HG03521 (cell line): Measurements from ENCODE around the gene CCDC192.
A peak's percentile ranks its signal among the peaks of the same experiment; 100 is the strongest.

Source experiments
- ATAC-seq: cut with Tn5 transposase; IDR thresholded peaks from one replicate; pipeline ENCODE4 v1.9.1; 2021; ENCODE audit warnings: mild to moderate bottlenecking, moderate library complexity; ENCODE audit not compliant: unreplicated experiment

Gene CCDC192

DNA sequence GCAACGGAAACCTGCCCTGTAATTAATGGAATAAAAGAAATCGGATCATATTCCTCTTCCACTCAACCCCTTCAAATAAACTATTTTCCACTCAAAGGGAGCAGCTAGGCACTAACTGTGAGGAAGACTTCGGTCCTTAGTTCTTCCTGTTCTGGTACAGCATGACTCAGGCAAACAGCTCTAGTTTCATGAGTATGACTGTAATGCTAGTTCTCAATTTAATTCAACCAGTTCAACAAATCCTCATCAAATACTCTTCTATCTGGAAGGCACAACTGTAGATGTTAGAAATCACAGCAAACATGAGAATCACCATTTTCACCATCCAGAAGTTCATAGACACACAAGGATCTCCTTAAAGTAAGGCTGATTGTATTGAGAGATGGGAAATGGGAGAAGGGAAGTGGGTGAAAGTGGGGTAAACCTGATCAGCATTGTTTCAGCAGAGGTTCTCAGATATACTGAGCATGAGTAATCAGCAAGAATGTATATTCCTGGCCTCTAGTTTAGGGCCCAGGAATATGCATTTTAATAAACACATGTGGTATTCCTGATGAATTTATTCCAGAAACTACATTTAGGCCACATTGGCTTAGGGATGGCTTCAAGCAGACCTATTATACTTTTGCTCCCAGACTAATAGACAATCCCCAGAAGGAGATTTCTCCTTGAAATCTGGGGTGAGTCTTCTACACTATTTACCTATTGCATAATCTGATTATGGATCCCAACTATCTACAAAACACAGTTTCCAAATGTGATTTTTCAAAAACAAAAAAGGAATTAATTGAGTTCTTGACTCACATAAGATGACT lies 239.3 kb downstream of the CCDC192 start:
- ATAC-seq = no peak

DNA sequence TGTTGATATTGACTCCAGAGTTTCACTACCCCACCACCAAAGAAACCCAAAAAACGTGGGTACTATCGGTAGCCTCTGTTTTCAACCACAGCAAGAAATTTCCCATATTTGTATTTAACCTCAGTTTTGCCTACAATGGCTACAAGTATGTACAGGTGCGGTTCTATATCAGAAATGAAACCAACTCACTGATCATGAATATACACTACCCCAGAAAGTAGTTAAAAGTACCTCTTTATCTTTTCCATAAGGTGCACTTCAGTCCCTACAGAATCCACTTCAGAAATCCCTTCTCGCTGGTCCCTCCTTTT lies 239.8 kb downstream of the CCDC192 start:
- ATAC-seq = peak; percentile 81

DNA sequence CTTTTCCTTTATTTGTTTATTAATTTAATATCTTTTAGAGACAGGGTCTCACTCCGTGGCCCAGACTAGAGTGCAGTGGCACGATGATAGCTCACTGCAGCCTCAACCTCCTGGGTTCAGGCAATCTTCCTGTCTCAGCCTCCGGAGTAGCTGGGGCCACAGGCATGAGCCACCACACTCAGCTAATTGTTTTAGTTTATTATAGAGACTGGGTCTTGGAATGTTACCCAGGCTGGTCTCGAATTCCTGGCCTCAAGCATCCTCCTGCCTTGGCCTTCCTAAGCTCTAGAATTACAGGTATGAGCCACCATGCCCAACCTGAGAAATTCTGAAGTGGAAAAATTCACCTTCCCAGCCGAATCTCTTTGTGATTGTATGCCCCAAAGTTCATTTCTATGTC lies 240.9 kb downstream of the CCDC192 start:
- ATAC-seq = no peak

DNA sequence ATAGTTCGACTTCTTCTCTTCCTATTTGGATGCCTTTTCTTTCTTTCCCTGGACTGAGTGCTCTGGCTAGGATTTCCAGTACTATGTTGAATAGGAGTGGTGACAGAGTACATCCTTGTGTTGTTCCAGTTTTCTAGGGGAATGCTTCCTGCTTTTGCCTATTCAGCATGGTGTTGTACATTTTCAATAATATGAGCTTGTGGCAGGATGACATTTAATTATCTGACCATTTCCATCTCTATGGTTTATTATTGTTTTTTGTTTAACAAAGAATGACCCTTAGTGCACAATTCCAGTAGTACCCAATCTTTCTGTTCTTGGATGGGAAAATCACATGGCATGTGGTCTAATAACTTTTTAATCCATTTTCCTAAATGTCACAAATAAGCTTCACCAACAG lies 244.8 kb downstream of the CCDC192 start:
- ATAC-seq = no peak

DNA sequence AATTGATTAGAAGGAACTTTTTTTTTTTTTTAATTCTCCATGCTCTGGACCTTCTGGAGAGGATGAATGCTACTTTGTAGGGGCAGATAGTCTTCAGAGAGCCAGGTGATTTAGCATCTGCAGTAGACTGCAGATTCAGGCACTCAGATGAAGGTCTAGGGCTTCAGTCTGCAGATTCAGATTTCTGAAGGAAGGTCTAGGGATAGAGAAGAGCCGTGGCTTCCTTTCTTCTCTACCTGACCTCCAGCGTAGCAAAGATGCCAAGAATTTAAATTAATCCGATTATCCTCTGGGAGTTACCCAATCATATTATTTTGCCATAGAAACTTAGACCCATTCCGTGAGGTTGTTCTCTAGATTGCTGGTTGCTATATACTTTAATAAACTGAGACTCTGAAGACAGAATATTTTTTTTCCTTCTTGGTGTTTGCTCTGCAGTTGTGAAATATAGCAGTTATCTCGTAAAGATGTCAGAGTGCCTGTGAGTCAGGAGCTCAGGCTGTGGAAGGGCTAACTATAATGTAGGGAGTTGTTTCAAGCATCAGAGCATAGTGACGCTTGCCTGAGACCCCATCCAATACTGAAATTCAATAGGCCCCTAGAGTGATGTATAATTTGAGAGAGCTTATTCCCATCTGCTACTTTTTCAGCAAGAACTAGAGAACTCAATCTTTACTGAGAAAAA lies 247.7 kb downstream of the CCDC192 start:
- ATAC-seq = no peak

DNA sequence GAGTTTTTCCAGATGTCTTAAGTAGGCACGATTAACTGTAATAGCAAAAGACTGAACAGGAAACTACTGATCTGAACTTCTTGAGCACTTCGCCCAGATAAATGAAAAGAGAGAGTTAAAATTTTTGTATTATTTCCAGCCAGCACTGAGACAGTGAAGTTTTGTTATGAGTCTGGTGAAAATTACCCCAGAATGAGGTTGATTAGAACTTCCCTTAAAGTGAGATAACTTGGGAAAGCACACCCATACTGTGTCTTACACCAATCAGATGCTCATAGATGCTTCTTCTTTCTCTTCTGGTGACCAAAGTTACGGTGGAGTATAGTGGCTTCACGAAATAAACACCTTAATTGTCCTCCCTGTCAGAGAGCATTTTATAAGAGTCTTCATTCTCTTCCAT lies 248.6 kb downstream of the CCDC192 start:
- ATAC-seq = no peak

DNA sequence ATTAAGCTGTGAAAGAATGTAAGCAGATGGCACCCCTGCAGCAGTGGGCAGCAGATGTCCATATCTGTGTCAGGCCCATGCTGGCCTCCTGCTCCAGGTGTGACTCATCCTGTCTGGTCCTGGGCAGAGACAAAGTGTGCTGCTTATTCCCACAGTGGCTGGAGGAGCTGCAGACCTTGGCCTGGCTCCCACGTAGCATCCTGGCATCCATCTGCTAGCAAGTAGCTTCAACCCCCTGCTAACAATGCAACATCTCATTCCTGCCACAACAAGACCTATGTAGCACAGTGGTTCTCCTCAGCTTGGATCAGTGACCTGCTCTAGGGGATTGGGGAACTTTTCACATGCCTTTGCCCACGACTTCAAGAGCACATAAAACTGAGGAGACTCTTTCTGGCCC lies 254.0 kb downstream of the CCDC192 start:
- ATAC-seq = no peak

DNA sequence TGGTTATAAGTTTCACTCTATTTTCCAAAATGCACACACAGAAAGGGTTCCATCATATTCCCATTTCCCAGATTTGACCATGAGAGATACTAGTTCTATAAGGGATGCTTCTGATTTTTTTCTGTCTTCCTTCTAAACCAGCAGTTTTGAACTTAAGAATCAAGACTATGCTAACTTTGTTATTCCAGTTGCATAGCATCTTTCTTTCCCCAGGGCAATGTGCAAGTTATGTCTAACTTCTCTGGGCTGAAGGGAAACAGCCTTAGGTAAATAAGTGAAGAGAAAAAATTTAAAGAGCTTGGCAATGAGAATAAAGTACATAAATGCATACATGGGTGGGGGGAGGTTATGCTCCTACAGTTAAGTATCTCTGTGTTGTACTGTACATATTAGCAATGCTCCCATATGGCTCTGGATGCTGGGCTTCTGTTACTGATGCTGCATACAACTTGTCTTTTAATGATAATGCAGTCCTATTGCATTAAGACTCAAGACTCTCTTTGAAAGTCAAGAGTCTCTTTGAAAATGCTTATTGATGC lies 254.6 kb downstream of the CCDC192 start:
- ATAC-seq = no peak

DNA sequence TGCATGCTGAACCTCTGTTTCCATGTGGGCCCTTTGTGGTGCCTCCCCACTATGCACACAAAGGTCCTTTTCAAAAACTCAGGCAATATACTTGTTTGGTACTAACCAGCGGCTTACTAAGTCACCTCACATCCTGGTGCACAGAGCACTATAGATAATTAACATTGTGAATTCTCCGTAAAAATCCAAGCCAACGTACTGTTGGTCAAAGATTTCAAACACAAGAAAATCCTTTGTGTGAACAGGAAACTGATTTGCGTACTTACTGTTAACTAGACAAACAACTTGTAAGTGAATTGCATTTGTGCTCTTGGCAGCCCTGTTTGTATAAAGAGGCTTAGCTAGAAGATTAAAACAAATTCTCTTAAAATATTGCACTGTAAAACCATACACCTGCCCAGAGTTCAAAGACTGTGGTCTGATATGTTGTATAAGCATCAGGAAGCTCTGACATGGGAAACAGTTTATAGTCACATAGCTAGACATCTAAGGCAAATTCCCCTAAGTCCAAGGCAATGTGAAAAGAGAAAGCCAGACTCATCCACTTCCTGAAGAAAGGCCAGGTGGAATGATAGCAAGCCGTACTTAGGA lies 255.3 kb downstream of the CCDC192 start:
- no peak for ATAC-seq

DNA sequence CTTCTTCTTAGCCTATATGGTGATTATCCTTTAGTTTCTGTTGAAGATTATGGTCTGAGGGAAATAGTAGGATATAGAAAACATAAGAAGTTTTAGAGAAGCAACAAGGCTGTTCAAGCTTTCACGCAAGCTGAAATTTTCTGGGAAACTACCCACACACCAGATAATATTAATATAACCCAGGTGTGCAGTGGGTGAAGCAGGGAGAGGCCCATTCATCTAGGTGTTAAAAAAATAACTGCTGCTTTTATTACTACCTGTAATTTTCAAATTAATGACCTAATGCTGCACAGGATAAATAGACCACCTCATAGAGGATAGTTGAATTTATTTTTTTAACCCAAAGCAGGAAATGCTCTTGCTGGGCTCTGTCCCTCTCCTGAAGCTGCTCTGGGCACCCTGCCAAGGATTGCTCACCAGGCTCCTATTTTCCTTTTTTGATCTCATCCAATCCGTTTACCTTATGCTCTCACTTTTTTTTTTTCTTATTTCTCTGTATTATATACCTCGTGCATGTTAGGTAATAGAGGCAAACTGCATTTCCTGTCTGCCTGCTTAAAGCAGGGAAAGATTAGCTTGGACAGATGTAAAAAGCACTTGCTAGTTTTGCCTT lies 256.1 kb downstream of the CCDC192 start:
- no peak for ATAC-seq

DNA sequence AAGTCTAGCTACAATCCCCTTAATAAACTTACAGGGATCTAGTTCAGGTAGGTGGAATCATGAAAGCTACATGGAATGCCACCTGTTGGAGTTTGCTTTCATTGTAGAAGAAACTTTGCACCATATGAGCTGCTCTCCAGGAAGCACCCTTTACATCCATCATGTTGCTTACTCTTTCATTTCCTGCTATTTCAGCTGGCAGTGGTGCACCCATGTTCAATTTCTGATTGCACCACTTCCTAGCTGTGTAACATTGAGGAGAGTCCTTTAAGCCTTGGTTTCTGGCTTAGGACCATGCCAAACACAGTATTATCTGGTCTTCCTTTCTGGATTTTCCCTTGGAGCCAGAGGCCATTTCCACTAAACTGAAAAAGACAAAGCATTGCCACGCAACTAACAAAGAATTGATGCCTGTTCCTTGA lies 257.1 kb downstream of the CCDC192 start:
- ATAC-seq = no peak

DNA sequence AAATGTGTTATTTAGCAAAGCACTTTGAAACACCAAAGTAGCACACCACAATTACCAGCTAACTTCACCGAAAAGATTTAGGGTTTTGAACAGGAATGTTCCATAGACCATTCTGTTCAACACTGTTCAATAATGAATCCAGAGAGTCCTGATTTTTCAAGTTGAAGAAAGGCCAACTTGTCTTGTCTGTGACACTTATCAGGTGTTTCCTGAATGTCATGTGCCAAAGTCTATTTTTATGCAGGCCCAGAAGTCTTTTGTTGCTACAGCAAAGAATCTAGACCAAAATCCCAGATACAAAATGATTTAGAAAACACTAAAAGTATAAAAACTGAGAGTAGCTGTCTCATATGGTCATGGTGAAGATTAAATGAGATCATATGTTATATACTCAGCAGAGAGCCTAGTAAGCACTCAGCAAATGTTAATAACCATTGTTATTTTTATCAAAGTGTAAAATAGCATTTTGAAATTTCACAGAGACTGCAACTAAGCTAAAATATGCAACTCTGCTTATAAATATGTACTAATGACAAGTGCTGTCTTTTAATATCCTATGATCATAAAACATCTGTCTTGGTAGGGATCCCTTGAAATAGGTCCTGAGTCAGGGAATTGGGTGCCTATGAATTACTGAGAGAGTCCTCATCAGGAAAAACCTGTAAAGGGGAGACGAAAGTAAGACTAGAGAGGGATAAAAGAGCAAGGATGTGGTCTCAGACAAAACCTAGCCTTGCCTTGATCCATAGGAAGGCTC lies 258.0 kb downstream of the CCDC192 start:
- ATAC-seq = no peak

DNA sequence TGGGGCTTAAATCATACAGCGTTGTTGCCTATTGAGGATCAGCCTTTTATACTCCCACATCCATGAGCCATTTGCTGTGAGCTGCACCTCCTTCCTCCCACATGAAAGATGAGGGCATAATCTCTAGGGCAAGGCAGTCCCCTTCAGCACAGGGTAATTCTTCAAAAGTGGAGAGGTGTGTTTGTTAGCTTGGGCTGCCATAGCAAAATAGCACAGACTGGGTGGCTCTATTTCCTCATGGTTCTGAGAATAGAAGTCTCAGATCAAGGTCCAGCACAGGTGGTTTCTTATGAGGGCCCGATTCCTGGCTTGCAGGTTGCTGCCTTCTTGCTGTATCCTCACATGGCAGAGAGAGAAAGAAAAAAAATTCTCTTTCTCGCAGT lies 258.6 kb downstream of the CCDC192 start:
- ATAC-seq = no peak

DNA sequence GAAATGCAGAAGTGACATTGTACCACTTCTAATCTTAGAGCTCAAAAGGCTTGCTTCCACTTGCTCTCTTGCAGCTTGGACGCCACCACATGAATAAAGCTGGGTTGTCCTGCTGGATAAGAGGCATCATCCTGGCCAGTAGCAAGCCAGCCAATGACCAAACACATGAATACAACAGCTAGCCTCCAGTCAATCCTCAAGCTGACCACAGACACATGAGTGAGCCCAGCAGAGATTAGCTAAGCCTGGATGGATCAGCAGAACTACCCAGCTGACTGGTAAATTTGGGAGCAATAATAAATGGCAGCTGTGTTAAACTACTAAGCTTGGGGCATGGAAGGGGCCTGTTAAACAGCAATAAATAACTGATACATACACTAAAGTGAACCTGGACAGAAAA lies 259.3 kb downstream of the CCDC192 start:
- no peak for ATAC-seq

DNA sequence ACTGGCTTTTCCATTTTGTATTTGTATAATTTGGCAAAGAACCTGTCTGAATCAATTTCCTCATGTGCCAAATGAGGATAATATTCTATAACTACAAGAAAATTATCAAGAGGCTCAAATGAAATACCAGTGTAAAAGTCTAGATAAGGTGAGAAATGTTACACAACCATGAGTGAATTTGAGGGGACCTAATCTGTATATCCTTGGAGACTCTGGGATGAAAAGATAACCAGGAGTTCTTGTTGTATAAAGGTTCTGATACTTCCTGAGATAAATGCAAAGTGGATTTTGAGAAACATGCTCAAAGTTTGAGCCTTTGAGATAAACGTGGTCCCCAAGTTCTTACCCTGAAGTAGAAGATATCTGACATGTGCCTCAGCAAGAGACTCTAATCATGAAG lies 260.0 kb downstream of the CCDC192 start:
- no peak for ATAC-seq

DNA sequence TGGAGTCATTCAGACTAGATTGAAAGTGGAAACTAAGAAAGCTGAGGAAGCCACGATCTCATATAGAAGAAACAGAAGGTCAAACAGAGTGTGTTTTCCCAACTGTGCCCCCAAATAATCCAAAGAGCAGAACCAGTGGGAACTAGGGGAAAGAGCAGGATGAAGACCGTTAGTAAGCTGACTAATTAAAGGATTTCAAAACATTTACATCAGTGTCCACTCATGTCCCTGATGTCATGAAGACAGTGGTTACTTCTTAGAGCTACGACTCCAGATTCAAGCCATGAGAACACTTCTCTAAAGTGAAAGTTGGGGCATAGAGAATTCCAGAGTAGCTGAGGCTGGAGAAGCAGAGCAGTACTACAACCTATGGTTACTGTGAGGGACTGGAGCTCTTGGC lies 260.7 kb downstream of the CCDC192 start:
- no peak for ATAC-seq

DNA sequence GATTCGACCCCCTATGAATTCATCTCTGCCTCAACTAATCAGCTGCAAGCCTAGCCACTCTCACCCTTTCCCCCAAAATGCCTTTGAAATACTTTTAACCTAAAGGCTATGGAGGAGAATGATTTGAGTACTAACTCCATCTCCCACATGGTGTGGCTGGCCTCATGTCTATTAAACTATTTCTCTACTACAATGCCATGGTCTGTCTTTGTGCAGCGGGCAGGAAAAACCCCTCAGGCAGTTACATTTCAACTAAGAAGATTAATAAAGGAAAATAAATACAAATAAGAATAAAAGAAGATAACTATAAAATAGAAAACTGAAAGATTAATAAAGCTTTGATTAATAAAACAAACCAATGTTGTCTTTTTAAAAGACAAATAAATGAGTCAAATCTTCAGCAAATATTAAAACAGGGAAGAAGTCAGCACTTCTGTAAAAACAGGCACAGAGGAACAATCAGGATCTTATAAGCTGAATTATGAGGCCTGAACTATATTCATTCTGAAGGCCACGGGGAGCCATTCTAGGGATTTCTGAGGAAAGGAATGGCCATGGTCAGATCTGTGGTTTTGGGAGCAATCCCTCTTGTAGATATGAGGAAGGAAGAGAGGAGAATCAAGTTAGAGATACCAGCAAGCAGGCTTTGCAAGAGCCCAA lies 264.3 kb downstream of the CCDC192 start:
- ATAC-seq = no peak

DNA sequence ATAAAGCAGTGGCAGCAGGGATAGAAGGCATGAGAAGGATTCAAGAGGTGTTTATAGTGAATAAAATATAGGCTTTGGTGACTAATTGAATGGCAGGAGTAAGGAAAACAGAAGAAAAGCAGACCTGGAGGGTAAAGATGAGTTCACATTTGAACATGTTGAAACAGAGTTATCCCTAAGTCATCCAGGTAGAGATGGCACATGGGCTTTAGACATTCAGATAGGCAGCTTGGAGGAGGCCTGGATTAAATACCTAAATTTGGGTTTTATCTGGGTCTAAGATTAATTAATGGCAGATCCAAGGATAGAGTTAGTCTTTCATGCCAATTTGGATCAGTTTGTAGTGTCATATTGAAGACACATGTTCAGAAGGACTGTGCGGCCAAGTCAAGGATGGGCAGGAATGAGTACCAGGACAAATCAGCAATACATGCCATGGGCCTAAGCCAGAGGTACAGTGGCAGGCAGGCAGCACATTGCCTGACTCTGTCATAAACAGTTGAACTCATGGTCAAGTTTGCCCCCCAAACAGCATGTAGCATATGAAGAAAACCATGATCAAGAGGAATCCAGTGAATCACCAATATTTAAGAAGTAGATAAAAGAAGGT lies 264.9 kb downstream of the CCDC192 start:
- no peak for ATAC-seq

DNA sequence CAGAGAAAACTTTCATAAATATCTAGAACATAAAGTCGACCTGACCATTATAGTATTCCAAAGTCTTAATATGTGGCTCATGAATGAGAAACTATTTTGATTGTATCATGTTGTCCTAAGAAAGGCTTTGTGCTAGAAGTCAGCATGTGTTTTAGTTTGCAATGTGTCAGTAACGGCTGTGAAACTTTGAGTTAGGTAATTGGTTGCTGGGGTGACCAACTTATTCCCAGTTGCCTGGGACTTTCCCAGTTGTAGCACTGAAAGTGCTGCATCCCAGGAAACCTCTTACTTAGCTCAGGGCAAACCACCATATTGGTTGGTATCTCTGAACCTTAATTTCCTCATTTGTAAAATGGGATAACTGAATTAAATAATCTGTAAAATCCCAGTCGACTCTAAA lies 265.8 kb downstream of the CCDC192 start:
- no peak for ATAC-seq

DNA sequence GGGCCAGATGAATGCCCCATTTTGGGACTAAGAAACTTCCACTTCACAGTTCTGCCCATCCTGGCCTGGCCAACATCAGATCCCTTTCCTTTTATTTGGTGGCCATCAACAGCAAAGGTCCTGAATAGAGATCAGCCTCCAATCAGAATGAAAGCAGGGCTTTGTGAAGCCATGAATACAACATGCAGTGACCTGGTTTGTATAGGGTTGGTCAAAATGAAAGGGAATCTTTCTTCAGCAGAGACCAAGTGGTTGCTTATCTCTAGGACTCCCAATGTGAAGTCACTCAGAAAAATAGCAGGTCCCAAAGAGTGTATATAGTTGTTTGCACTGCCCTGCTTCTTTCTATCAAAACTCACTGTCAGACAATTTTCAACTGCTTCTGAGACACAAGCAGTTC lies 266.5 kb downstream of the CCDC192 start:
- no peak for ATAC-seq
